ENCODE data around the gene CRISPLD2.

Gene CRISPLD2, protein sequence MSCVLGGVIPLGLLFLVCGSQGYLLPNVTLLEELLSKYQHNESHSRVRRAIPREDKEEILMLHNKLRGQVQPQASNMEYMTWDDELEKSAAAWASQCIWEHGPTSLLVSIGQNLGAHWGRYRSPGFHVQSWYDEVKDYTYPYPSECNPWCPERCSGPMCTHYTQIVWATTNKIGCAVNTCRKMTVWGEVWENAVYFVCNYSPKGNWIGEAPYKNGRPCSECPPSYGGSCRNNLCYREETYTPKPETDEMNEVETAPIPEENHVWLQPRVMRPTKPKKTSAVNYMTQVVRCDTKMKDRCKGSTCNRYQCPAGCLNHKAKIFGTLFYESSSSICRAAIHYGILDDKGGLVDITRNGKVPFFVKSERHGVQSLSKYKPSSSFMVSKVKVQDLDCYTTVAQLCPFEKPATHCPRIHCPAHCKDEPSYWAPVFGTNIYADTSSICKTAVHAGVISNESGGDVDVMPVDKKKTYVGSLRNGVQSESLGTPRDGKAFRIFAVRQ

DNA sequence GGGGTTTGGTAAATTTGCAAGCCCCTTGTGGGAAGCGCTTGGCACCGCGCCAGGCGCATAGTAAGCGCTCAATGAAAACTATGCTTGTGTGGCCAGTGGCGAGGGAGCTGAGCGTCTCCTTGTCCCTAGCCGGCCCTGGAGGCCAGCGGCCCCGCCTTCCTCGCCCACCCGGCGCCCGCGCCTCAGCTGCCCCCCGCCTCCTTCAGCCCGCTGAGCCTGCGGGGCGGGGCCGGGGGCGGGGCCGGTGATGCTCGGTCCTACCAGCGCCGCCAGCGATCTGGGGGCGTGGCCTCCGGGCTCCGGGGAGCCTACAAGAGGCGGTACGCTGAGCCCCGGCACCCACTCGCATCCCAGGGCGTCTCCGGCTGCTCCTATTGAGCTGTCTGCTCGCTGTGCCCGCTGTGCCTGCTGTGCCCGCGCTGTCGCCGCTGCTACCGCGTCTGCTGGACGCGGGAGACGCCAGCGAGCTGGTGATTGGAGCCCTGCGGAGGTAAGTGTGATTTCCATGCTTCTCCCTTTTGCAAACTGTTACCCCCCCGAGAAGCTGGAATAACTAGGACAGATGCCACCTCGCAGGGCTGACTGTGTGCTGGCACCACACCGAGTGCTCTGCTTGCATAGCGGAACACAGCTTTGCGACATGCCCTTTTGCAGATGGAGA lies at the start of gene CRISPLD2:
TSS of gene CRISPLD2 (plus strand) at position 342 of the 661 bp plus-strand sequence. CDS start 18,511 bp downstream, outside the sequence.
- Histone ChIP-seq H3K4me3 (ENCODE audit: low read length) (peak within 1 kb of the TSS; percentile 57), H3K27me3 (ENCODE audit: control insufficient read depth, insufficient read depth, low read length) (peaks cover 40% of the 10 kb centered on the region), H3K27ac (ENCODE audit: low read length) (no peak within 1 kb of the TSS), H3K36me3 (ENCODE audit: control insufficient read depth, low read depth, low read length) (no peaks in the 10 kb centered on the region), H3K9ac (ENCODE audit: low read length) (no peak within 1 kb of the TSS), H3K9me3 (ENCODE audit: control insufficient read depth, low read depth, low read length) (no peaks in the 10 kb centered on the region), H3K4me1 (ENCODE audit: control insufficient read depth, low read depth, low read length) (no peaks in the 10 kb centered on the region)

DNA sequence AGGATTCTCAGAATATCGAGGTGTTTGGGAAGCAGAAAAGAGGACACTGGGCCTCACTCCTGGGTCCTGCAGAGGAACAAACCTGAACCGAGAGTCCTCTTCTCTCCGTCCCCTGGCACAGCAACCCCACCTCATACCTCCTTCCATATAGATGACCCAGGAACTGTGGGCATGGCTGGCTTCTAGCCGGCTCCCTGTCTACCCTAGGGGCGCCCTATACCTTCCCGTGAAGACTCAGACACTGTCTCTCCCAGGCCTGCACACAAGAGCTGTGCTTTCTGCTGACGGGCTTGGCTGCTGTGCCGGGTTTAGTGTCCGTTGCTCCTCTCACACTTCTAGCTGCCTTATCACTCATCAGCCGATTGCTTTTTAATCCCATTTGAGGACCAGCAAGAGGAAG lies 46.5 kb upstream of the CRISPLD2 start:
- Histone ChIP-seq H3K36me3 (ENCODE audit: control insufficient read depth, low read depth, low read length) (peaks cover 70% of the 10 kb centered on the region), H3K9ac (ENCODE audit: low read length) (no peak overlapping the region), H3K27me3 (ENCODE audit: control insufficient read depth, insufficient read depth, low read length) (no peaks in the 10 kb centered on the region), H3K4me3 (ENCODE audit: low read length) (no peak overlapping the region), H3K27ac (ENCODE audit: low read length) (no peak overlapping the region), H3K4me1 (ENCODE audit: control insufficient read depth, low read depth, low read length) (no peaks in the 10 kb centered on the region), H3K9me3 (ENCODE audit: control insufficient read depth, low read depth, low read length) (no peaks in the 10 kb centered on the region)

DNA sequence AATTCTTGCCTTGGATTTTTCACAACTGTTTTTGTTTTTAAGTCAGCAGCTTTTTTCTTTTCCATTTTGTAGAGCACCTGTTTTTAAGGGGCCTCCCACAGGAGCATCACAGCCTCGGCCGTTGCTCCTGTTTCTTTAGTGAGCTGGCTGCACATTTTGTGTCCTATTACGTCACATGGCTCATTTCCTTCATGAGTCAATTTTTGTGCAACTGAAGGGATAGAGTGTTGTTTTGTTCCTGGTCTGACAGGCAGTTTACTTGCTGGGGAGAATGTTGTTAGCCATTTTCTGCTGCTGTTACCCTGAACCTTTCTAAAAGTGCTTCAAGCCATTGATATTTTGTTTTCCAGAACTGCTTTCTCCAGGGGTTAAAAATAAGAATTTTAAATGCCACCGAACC lies 45.0 kb upstream of the CRISPLD2 start:
- Histone ChIP-seq H3K4me3 (ENCODE audit: low read length) (no peak overlapping the region), H3K9ac (ENCODE audit: low read length) (no peak overlapping the region), H3K9me3 (ENCODE audit: control insufficient read depth, low read depth, low read length) (no peaks in the 10 kb centered on the region), H3K4me1 (ENCODE audit: control insufficient read depth, low read depth, low read length) (no peaks in the 10 kb centered on the region), H3K27me3 (ENCODE audit: control insufficient read depth, insufficient read depth, low read length) (no peaks in the 10 kb centered on the region), H3K27ac (ENCODE audit: low read length) (no peak overlapping the region), H3K36me3 (ENCODE audit: control insufficient read depth, low read depth, low read length) (peaks cover 70% of the 10 kb centered on the region)

DNA sequence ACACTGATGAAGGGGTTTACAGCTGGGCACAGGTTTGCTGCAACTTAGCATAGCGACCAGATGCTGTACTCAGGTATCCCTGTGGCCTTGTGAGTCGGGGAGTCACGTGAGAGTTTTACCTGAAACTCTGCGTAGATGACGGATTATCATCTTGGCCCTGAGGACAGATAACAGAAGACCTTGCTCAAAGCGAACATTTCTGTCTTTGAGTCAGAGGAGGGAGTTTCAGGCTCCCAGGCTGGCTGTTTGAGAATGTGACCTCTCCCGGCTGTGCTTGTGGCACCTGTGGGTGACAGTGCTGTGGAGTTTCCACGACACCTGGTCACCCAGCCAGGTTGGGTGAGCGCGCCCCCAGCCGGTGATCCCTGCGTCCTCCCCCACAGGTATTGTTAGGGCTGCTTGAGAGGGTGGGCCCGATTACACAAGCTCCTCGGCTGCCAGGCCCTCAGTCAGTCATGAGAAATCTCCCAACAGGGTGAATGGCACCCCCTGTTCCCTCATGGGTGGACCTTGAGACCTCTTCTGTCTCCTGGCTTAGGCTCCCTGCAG lies 44.4 kb upstream of the CRISPLD2 start:
- Histone ChIP-seq H3K9me3 (ENCODE audit: control insufficient read depth, low read depth, low read length) (no peaks in the 10 kb centered on the region), H3K27ac (ENCODE audit: low read length) (no peak overlapping the region), H3K27me3 (ENCODE audit: control insufficient read depth, insufficient read depth, low read length) (no peaks in the 10 kb centered on the region), H3K4me3 (ENCODE audit: low read length) (no peak overlapping the region), H3K9ac (ENCODE audit: low read length) (no peak overlapping the region), H3K36me3 (ENCODE audit: control insufficient read depth, low read depth, low read length) (peaks cover 68% of the 10 kb centered on the region), H3K4me1 (ENCODE audit: control insufficient read depth, low read depth, low read length) (no peaks in the 10 kb centered on the region)

DNA sequence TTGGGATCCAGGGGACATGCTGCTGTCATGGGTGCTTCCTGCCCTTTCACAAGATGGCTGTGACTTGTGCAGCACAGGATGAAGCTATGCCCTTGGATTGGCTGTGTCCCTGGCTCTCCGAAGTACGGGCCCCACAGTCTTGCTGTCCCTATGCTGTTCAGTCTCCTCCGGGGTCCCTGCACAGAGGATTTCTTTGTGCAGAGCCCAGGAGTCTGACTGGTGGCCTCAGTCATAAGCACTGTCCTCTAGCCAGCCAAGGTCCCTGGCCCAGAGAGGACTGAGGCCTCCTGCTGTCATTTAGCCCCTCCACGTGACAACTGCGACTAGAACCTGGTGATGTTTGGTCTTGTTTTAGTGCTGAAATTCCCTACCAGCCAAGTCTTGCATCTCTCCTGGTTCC lies 42.4 kb upstream of the CRISPLD2 start:
- H3K27me3 ChIP-seq (ENCODE audit: control insufficient read depth, insufficient read depth, low read length), result no peaks in the 10 kb centered on the region
- no peak overlapping the region for H3K9ac ChIP-seq (ENCODE audit: low read length)
- no peaks in the 10 kb centered on the region for H3K9me3 ChIP-seq (ENCODE audit: control insufficient read depth, low read depth, low read length)
- H3K36me3 ChIP-seq (ENCODE audit: control insufficient read depth, low read depth, low read length), result peaks cover 62% of the 10 kb centered on the region
- H3K27ac ChIP-seq (ENCODE audit: low read length), result no peak overlapping the region
- no peak overlapping the region for H3K4me3 ChIP-seq (ENCODE audit: low read length)
- H3K4me1 ChIP-seq (ENCODE audit: control insufficient read depth, low read depth, low read length), result no peaks in the 10 kb centered on the region

DNA sequence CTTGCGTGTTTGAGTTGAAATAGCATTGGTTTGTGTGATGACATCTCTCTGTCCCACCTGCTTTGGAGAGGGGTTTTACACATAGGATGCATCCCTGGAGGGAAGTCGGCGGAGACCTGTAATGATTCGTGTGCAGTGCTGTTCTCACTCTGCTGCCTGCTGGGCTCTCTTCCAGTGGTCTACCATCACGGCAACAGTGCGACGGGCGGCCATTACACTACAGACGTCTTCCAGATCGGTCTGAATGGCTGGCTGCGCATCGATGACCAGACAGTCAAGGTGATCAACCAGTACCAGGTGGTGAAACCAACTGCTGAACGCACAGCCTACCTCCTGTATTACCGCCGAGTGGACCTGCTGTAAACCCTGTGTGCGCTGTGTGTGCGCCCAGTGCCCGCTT lies 41.1 kb upstream of the CRISPLD2 start:
- no peaks in the 10 kb centered on the region for H3K9me3 ChIP-seq (ENCODE audit: control insufficient read depth, low read depth, low read length)
- H3K36me3 ChIP-seq (ENCODE audit: control insufficient read depth, low read depth, low read length), result peaks cover 49% of the 10 kb centered on the region
- H3K27me3 ChIP-seq (ENCODE audit: control insufficient read depth, insufficient read depth, low read length), result no peaks in the 10 kb centered on the region
- H3K27ac ChIP-seq (ENCODE audit: low read length), result no peak overlapping the region
- H3K4me1 ChIP-seq (ENCODE audit: control insufficient read depth, low read depth, low read length), result no peaks in the 10 kb centered on the region
- no peak overlapping the region for H3K9ac ChIP-seq (ENCODE audit: low read length)
- H3K4me3 ChIP-seq (ENCODE audit: low read length), result no peak overlapping the region

DNA sequence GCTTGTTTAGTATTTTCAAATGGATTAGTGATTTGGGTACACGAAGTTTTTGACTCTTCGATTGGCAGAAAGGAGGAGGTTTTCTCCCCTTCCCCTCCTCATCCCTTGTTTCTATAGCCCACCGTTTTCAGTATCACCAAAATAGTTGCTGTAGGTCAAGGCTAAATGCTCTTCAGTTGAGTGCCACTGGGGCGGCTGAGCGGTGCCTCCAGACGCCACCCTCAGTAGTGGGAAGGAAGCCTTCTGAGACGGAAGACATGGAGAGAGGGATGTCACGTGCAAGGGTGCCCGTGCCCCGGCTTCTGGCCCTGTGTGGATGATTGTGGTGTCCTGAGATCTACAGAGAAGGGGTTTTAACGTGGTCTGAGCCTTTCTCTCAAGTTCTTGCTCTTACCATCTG lies 39.7 kb upstream of the CRISPLD2 start:
- H3K9me3 ChIP-seq (ENCODE audit: control insufficient read depth, low read depth, low read length), result no peaks in the 10 kb centered on the region
- H3K27ac ChIP-seq (ENCODE audit: low read length), result no peak overlapping the region
- peaks cover 44% of the 10 kb centered on the region for H3K36me3 ChIP-seq (ENCODE audit: control insufficient read depth, low read depth, low read length)
- H3K4me1 ChIP-seq (ENCODE audit: control insufficient read depth, low read depth, low read length), result no peaks in the 10 kb centered on the region
- H3K9ac ChIP-seq (ENCODE audit: low read length), result no peak overlapping the region
- H3K4me3 ChIP-seq (ENCODE audit: low read length), result no peak overlapping the region
- no peaks in the 10 kb centered on the region for H3K27me3 ChIP-seq (ENCODE audit: control insufficient read depth, insufficient read depth, low read length)

DNA sequence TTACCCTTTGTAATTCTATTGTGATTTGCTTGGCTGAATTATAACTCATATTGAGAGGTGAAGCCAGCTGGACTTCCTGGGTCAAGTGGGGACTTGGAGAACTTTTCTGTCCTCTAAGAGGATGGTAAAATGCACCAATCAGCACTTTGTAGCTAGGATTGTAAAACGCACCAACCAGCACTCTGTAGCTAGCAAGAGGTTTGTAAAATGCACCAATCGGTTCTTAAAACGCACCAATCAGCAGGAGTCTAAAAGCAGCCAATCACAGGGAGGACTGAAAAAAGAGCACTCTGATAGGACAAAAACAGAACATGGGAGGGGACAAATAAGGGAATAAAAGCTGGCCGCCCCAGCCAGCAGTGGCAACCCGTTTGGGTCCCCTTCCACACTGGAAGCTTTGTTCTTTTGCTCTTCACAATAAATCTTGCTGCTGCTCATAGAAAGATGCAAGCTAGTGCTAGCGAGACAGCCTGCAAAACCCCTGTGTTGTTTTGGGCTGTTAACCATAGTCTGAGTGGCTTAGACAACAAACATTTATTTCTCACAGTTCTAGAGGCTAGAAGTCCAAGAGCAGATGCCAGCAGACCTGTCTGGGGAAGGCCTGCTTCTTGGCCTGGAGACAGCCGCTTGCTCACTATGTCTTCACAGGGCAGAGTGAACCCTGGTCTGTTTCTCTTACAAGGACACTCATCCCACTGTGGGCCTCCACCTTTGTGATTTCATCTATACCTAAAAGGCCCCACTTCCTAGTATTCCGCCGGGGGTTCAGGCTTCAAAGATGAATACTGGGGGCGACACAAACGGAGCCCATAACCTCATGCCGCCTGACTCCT lies 39.0 kb upstream of the CRISPLD2 start:
- H3K36me3 ChIP-seq (ENCODE audit: control insufficient read depth, low read depth, low read length), result peaks cover 38% of the 10 kb centered on the region
- H3K9ac ChIP-seq (ENCODE audit: low read length), result no peak overlapping the region
- H3K4me3 ChIP-seq (ENCODE audit: low read length), result no peak overlapping the region
- no peak overlapping the region for H3K27ac ChIP-seq (ENCODE audit: low read length)
- no peaks in the 10 kb centered on the region for H3K9me3 ChIP-seq (ENCODE audit: control insufficient read depth, low read depth, low read length)
- no peaks in the 10 kb centered on the region for H3K27me3 ChIP-seq (ENCODE audit: control insufficient read depth, insufficient read depth, low read length)
- H3K4me1 ChIP-seq (ENCODE audit: control insufficient read depth, low read depth, low read length), result no peaks in the 10 kb centered on the region

DNA sequence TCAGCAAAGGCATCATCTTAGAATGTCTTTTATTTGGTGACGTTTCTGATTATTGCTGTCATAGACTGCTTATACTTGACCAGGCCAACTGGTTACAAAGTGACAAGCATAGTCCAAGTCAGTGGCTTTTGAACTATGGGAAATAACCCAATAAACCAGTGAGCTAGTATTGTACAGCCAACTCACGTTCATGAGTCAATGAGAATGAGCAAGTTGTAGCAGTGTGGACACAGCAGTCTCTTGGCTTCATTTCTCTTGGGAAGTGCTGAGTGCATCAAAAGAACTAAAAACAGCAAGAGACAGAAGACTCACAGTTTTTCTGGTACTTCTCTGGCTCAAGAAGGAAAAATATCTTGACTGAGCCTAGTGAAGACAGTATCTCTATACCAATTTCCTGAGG lies 36.9 kb upstream of the CRISPLD2 start:
- no peak overlapping the region for H3K4me3 ChIP-seq (ENCODE audit: low read length)
- no peak overlapping the region for H3K9ac ChIP-seq (ENCODE audit: low read length)
- H3K27ac ChIP-seq (ENCODE audit: low read length), result no peak overlapping the region

DNA sequence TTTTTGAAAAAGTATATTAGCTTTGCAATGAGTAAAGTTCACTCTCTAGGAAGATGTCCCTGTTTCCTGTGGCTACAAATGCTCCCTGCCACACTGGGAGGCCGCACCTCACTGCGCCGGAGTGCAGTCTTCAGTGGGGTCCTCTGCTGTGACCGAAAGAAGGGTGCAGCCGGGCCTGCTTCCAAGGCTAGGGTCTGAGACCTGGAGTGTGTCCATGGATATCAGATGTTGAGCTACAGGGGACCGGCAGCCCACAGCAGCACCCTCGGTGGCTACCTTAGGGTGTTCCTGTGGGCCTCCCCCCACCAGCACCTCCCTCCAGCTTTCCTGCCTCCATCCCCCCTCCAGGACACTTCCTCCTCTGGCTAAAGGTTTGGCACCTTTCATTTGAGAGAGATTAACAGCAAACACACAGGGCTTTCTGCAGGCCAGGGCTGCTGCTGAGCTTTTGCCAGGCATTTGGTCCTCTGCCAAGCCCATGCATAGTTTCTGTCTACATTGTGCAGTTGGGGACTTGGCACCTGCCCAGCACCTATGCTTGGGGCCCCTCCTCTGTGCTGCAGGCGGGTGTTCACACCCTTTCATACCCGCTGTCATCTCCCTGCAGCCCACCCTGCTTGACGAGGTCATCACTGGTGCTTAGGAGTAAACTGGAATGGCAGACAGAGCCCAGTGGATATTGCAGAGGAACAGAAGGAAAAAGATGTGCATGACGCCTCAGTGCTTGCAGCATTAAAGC lies 33.8 kb upstream of the CRISPLD2 start:
- H3K9ac ChIP-seq (ENCODE audit: low read length), result no peak overlapping the region
- no peaks in the 10 kb centered on the region for H3K9me3 ChIP-seq (ENCODE audit: control insufficient read depth, low read depth, low read length)
- H3K4me3 ChIP-seq (ENCODE audit: low read length), result no peak overlapping the region
- H3K27me3 ChIP-seq (ENCODE audit: control insufficient read depth, insufficient read depth, low read length), result no peaks in the 10 kb centered on the region
- H3K36me3 ChIP-seq (ENCODE audit: control insufficient read depth, low read depth, low read length), result no peaks in the 10 kb centered on the region
- no peak overlapping the region for H3K27ac ChIP-seq (ENCODE audit: low read length)
- no peaks in the 10 kb centered on the region for H3K4me1 ChIP-seq (ENCODE audit: control insufficient read depth, low read depth, low read length)

More for the DNA sequence above, 36.9 kb upstream of the CRISPLD2 start:
- no peaks in the 10 kb centered on the region for H3K4me1 ChIP-seq (ENCODE audit: control insufficient read depth, low read depth, low read length)
- no peaks in the 10 kb centered on the region for H3K9me3 ChIP-seq (ENCODE audit: control insufficient read depth, low read depth, low read length)
- peaks cover 18% of the 10 kb centered on the region for H3K36me3 ChIP-seq (ENCODE audit: control insufficient read depth, low read depth, low read length)
- H3K27me3 ChIP-seq (ENCODE audit: control insufficient read depth, insufficient read depth, low read length), result no peaks in the 10 kb centered on the region

Measured in iPS-18a (cell line).